ENCODE results near the gene GABARAP.

The GABARAP gene

GRCh38 chr17:7195971-7196370 is 46.3 kb downstream of the GABARAP start:
- H3K79me1 ChIP-seq (ENCODE audit: low read length) = no peaks in the 10 kb centered on the region
- H3K9ac ChIP-seq (ENCODE audit: low read length) = no peak overlapping the region
- H3K4me1 ChIP-seq (ENCODE audit: control insufficient read depth, low read depth, low read length) = no peaks in the 10 kb centered on the region
- H4K5ac ChIP-seq (ENCODE audit: low read length) = no peak overlapping the region
- no peaks in the 10 kb centered on the region for H3K79me2 ChIP-seq (ENCODE audit: control insufficient read depth, insufficient read depth, low read length)
- no peak overlapping the region for H3K4me3 ChIP-seq (ENCODE audit: low read length)
- H2BK120ac ChIP-seq (ENCODE audit: low read depth, low read length) = no peak overlapping the region
- WGBS (ENCODE audit: extremely low coverage, insufficient coverage, low lambda C conversion rate) = no CpG with 5 or more reads among the region's 12 CpGs
- H3K18ac ChIP-seq (ENCODE audit: low read length) = no peak overlapping the region
- no peak overlapping the region for H3K27ac ChIP-seq (ENCODE audit: low read depth, low read length)
- H3K4me2 ChIP-seq (ENCODE audit: low read length) = no peak overlapping the region
- H2BK5ac ChIP-seq (ENCODE audit: low read length) = no peak overlapping the region
- H3K4ac ChIP-seq (ENCODE audit: low read depth, low read length) = no peak overlapping the region
- H3K27me3 ChIP-seq (ENCODE audit: insufficient read depth, low read length, poor library complexity) = no peaks in the 10 kb centered on the region
- H3K56ac ChIP-seq (ENCODE audit: low read length) = no peak overlapping the region
- no peak overlapping the region for H4K8ac ChIP-seq (ENCODE audit: low read depth, low read length)
- no peak overlapping the region for H2AK5ac ChIP-seq (ENCODE audit: low read length)
- no peak overlapping the region for H2BK15ac ChIP-seq (replicated peaks; ENCODE audit: low read depth)
- peaks cover 8% of the 10 kb centered on the region for H3K36me3 ChIP-seq (ENCODE audit: control insufficient read depth, insufficient read depth, low read length)
- no peak for DNase-seq
- H3K23ac ChIP-seq (ENCODE audit: low read length) = no peak overlapping the region

- Histone ChIP-seq H3K9ac (ENCODE audit: low read length) (no peak overlapping the region), H3K56ac (ENCODE audit: low read length) (no peak overlapping the region), H3K23ac (ENCODE audit: low read length) (no peak overlapping the region), H3K18ac (ENCODE audit: low read length) (no peak overlapping the region), H2BK15ac (replicated peaks; ENCODE audit: low read depth) (no peak overlapping the region), H3K79me1 (ENCODE audit: low read length) (no peaks in the 10 kb centered on the region), H3K27ac (ENCODE audit: low read depth, low read length) (no peak overlapping the region), H3K79me2 (ENCODE audit: control insufficient read depth, insufficient read depth, low read length) (no peaks in the 10 kb centered on the region), H4K8ac (ENCODE audit: low read depth, low read length) (no peak overlapping the region), H3K4ac (ENCODE audit: low read depth, low read length) (no peak overlapping the region), H3K4me1 (ENCODE audit: control insufficient read depth, low read depth, low read length) (no peaks in the 10 kb centered on the region), H3K36me3 (ENCODE audit: control insufficient read depth, insufficient read depth, low read length) (peaks cover 5% of the 10 kb centered on the region), H2BK120ac (ENCODE audit: low read depth, low read length) (no peak overlapping the region), H3K4me2 (ENCODE audit: low read length) (no peak overlapping the region), H4K5ac (ENCODE audit: low read length) (no peak overlapping the region), H3K4me3 (ENCODE audit: low read length) (no peak overlapping the region), H2BK5ac (ENCODE audit: low read length) (no peak overlapping the region), H3K27me3 (ENCODE audit: insufficient read depth, low read length, poor library complexity) (no peaks in the 10 kb centered on the region), H2AK5ac (ENCODE audit: low read length) (no peak overlapping the region)
- whole genome bisulfite sequencing (ENCODE audit: extremely low coverage, insufficient coverage, low lambda C conversion rate) = no CpG with 5 or more reads among the region's 12 CpGs
- no peak for DNase-seq
Measured at GRCh38 chr17:7192271-7192937, 49.8 kb downstream of the GABARAP start.

DNA sequence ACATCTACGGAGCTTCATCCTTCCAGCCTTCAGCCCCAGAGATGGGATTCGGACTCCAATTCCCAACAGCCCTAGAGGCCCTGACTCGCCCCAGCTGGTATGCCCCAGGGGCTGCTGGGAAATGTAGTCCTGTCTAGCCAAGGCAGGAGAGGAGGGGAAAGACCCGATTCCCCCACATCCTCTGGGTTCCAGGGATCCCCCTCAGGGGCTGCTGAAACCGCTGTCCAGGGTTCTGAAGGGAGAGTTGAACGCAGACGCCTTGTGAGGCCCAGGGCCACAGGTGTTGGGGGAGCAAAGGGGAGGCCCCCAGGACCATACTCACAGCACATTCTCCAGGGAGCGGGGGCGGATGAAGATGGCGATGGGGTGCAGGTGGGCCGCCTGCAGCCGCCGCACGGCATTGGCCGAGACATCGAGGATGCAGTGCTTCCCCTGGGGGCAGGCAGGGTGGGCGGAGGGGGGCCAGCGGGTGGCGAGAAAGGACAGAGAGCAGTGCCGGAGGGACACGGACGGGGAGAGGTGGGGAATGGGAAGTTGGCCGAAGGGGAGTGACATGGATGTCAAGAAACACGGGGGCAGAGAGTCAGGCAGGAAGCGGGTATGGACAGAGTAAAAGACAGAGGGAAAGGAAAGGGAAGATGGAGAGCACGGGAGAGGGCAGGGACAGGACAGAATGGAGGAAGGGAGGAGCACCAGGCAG is 50.5 kb downstream of the GABARAP start:
- Histone ChIP-seq H3K27ac (ENCODE audit: low read depth, low read length) (no peak overlapping the region), H3K79me1 (ENCODE audit: low read length) (no peaks in the 10 kb centered on the region), H3K36me3 (ENCODE audit: control insufficient read depth, insufficient read depth, low read length) (peaks cover 5% of the 10 kb centered on the region), H3K79me2 (ENCODE audit: control insufficient read depth, insufficient read depth, low read length) (no peaks in the 10 kb centered on the region), H4K5ac (ENCODE audit: low read length) (no peak overlapping the region), H4K8ac (ENCODE audit: low read depth, low read length) (no peak overlapping the region), H3K23ac (ENCODE audit: low read length) (no peak overlapping the region), H3K9ac (ENCODE audit: low read length) (no peak overlapping the region), H2AK5ac (ENCODE audit: low read length) (no peak overlapping the region), H2BK5ac (ENCODE audit: low read length) (no peak overlapping the region), H3K56ac (ENCODE audit: low read length) (no peak overlapping the region), H3K4me3 (ENCODE audit: low read length) (no peak overlapping the region), H3K27me3 (ENCODE audit: insufficient read depth, low read length, poor library complexity) (no peaks in the 10 kb centered on the region), H2BK15ac (replicated peaks; ENCODE audit: low read depth) (no peak overlapping the region), H2BK120ac (ENCODE audit: low read depth, low read length) (no peak overlapping the region), H3K4ac (ENCODE audit: low read depth, low read length) (no peak overlapping the region), H3K18ac (ENCODE audit: low read length) (no peak overlapping the region), H3K4me1 (ENCODE audit: control insufficient read depth, low read depth, low read length) (no peaks in the 10 kb centered on the region), H3K4me2 (ENCODE audit: low read length) (no peak overlapping the region)
- no CpG with 5 or more reads among the region's 26 CpGs for WGBS (ENCODE audit: extremely low coverage, insufficient coverage, low lambda C conversion rate)
- DNase-seq = peak; percentile 79

- Histone ChIP-seq H3K23ac (ENCODE audit: low read length) (no peak overlapping the region), H3K56ac (ENCODE audit: low read length) (no peak overlapping the region), H3K4ac (ENCODE audit: low read depth, low read length) (no peak overlapping the region), H3K9ac (ENCODE audit: low read length) (no peak overlapping the region), H3K27me3 (ENCODE audit: insufficient read depth, low read length, poor library complexity) (no peaks in the 10 kb centered on the region), H3K36me3 (ENCODE audit: control insufficient read depth, insufficient read depth, low read length) (peaks cover 2% of the 10 kb centered on the region), H4K5ac (ENCODE audit: low read length) (no peak overlapping the region), H3K18ac (ENCODE audit: low read length) (no peak overlapping the region), H3K79me2 (ENCODE audit: control insufficient read depth, insufficient read depth, low read length) (no peaks in the 10 kb centered on the region), H3K79me1 (ENCODE audit: low read length) (no peaks in the 10 kb centered on the region), H2BK120ac (ENCODE audit: low read depth, low read length) (no peak overlapping the region), H2BK15ac (replicated peaks; ENCODE audit: low read depth) (no peak overlapping the region), H3K4me3 (ENCODE audit: low read length) (no peak overlapping the region), H2BK5ac (ENCODE audit: low read length) (no peak overlapping the region), H4K8ac (ENCODE audit: low read depth, low read length) (no peak overlapping the region), H2AK5ac (ENCODE audit: low read length) (no peak overlapping the region), H3K27ac (ENCODE audit: low read depth, low read length) (no peak overlapping the region), H3K4me1 (ENCODE audit: control insufficient read depth, low read depth, low read length) (no peaks in the 10 kb centered on the region), H3K4me2 (ENCODE audit: low read length) (no peak overlapping the region)
- WGBS (ENCODE audit: extremely low coverage, insufficient coverage, low lambda C conversion rate) = no CpG with 5 or more reads among the region's 12 CpGs
- DNase-seq = no peak
Measured at GRCh38 chr17:7191069-7191468, 51.2 kb downstream of the GABARAP start.

DNA sequence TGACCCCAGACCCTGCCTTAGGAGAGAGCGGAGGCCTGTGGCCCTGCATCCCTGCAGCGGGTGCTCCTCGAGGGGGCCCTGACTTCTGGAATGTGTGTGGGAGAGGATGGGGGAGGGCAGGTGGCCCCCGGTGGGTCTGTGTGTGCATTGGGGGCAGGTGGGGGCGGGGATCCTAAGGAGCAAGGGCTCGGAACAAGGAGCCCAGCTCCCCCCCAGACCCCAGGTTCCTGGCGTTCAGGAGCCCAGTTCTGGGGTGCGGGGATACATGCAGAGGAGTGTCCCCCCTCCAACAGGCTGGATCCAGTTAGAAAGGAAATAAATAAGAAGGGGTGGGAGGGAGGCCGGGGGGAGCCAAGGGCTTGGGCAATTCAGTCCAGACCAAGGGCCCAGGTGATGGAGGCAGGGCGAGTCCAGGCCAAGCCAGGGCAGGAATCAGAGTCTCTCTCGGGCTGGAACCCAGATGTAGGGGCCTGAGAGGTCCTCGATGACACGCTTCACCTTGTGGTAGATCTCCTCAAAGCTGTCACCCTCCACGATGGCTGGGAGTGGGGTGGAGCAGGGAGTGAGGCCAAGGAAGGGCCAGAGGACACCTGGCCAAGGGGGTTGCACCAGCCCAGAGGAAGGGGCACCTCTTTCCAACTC is 51.9 kb downstream of the GABARAP start:
- Histone ChIP-seq H2AK5ac (ENCODE audit: low read length) (no peak overlapping the region), H3K79me1 (ENCODE audit: low read length) (no peaks in the 10 kb centered on the region), H3K4ac (ENCODE audit: low read depth, low read length) (no peak overlapping the region), H2BK120ac (ENCODE audit: low read depth, low read length) (no peak overlapping the region), H3K4me3 (ENCODE audit: low read length) (no peak overlapping the region), H3K9ac (ENCODE audit: low read length) (no peak overlapping the region), H3K56ac (ENCODE audit: low read length) (no peak overlapping the region), H3K79me2 (ENCODE audit: control insufficient read depth, insufficient read depth, low read length) (no peaks in the 10 kb centered on the region), H4K5ac (ENCODE audit: low read length) (no peak overlapping the region), H2BK15ac (replicated peaks; ENCODE audit: low read depth) (no peak overlapping the region), H2BK5ac (ENCODE audit: low read length) (no peak overlapping the region), H4K8ac (ENCODE audit: low read depth, low read length) (no peak overlapping the region), H3K4me1 (ENCODE audit: control insufficient read depth, low read depth, low read length) (no peaks in the 10 kb centered on the region), H3K4me2 (ENCODE audit: low read length) (no peak overlapping the region), H3K27me3 (ENCODE audit: insufficient read depth, low read length, poor library complexity) (no peaks in the 10 kb centered on the region), H3K36me3 (ENCODE audit: control insufficient read depth, insufficient read depth, low read length) (peaks cover 2% of the 10 kb centered on the region), H3K27ac (ENCODE audit: low read depth, low read length) (no peak overlapping the region), H3K18ac (ENCODE audit: low read length) (no peak overlapping the region), H3K23ac (ENCODE audit: low read length) (no peak overlapping the region)
- no CpG with 5 or more reads among the region's 14 CpGs for WGBS (ENCODE audit: extremely low coverage, insufficient coverage, low lambda C conversion rate)
- DNase-seq = no peak
